Body of pancreas (tissue), 4 donors: ENCODE measurements around the gene COL27A1.

Experiments used
- CTCF ChIP-seq, 7 experiments: fragments of 450-650 bp in 4 of 7; fragments of 200-600 bp in 3 of 7; sonication (generic) in 3 of 7; IDR thresholded peaks; one replicate each; pipeline ENCODE4 v1.5.1; 2016 to 2019; ENCODE audit warnings: antibody characterized with exemption in 7 of 7
- POLR2A ChIP-seq, 3 donors: fragments of 450-650 bp; IDR thresholded peaks; one replicate each; pipeline ENCODE4 v1.6.1; 2016; ENCODE audit warnings: antibody characterized with exemption in 3 of 3, mild to moderate bottlenecking in 2 of 3

GRCh38 chr9:114341991-114342390, 186.7 kb downstream of the COL27A1 start:
- no peak for TF ChIP-seq CTCF (IDR thresholded peaks at IDR 0.05)
- TF ChIP-seq POLR2A (IDR thresholded peaks at IDR 0.05): no peak
